SW480 (cell line): ENCODE data around the gene RPL27A.

Experiments used
- DNase-seq: peaks from one replicate; pipeline ENCODE4 v3.0.0-alpha.2; 2016; ENCODE audit warnings: low spot score

RPL27A gene

DNA sequence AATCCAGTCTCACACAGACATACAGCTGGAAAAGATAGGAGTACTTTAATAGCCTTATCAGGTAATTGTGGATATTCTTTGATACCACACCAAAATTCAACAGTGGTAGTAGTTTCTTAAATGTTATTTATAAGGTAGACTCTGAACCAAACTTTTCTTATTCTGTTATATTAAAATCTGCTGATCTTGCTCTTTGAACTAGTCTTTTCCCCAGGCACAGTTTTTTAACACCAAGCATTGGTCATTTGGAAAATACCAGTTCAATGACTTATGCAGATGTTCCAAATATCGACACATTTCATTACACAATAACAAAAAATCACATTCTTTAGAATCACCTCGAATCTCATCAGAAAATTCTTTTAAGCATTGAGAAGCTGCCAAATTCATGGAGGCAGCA lies 7.7 kb upstream of the RPL27A start:
- no peak for DNase-seq

DNA sequence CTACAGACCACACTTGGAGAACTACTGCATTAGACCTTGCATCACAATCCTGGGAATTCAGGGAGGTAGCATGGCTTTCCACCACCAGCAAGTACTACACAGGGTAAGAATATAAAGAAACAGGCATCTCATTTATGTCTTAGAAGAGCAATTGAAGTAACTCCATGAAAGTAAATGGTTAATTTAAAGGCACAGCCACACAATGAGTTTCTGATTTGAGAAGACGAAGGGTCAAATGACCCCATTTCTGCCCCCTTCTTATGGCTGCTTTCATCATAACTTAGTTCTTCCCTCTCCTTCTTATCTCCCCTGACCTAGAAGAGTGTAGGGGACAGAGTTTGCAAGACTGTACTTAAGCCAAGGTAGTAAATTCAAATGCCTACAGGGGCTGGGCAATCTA lies 6.1 kb upstream of the RPL27A start:
- no peak for DNase-seq

DNA sequence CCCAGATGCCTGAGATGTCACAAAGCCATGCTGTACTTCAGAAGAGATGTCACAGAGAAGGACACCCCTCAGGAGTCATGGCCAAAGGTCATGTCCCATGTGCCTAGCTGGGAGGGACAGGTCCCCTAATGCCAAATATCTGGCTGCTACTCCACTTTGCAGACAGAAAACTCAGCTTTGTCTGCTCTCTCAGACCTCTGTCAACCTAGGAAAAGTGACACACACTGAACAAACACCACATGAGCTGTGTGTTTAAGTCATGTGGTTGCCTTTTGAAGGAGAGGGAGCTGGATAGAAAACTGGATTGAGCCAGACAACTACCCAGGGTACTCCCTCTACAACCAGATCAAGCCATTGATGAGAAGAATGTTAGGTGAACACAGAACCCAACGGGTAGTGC lies 3.6 kb upstream of the RPL27A start:
- no peak for DNase-seq

DNA sequence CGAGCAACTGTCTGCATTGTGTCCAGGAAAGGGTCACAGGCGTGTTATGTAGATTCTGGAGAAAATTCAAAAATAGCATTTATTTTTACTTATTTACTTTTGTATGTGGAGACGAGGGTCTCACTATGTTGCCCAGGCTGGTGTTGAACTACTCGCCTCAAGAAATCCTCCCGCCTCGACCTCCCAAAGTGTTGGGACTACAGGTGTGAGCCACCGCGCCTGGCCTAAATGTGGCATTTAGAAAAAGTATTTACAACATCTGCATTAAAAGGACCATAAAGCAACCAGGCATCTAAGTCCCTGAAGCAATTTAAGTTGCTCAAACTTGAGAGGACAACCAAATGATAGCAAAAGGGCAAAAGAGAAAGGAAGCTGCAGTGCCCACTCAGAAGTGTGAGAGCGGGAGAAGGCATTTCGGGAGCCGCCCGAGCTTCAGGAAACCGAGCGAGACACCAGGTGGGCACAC lies 722 bp upstream of the RPL27A start:
- DNase-seq, result no peak

DNA sequence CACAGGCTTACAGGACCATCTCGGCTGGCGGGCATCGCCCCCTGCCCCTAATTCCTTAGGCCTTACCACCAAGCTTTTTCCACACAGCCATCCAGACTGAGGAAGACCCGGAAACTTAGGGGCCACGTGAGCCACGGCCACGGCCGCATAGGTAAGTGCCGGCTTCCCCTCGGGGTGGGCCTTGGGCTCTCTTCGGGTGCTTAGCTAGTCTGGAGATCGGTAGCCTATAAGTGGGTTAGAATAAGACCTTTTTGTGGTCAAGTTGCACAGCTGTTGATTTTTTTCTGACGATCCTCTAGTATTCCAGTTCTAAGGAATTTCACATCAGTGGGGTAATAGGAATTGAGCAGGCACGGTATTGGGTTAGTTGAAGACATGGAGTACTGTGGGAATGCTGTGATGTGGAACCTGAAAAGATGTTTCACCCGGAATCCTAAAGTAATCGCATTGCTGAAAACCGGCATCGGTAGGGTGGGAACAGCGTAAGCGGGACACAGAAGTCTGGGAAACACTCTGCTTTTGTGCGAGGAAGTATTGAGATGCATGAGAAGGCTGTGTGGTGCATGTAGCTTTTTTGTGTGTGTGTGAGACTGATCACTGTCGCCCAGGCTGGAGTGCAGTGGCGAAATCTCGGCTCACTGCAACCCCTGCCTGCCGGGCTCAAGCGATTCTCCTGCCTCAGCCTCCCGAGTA lies 669 bp downstream of the RPL27A start:
- DNase-seq, result peak; percentile 28

DNA sequence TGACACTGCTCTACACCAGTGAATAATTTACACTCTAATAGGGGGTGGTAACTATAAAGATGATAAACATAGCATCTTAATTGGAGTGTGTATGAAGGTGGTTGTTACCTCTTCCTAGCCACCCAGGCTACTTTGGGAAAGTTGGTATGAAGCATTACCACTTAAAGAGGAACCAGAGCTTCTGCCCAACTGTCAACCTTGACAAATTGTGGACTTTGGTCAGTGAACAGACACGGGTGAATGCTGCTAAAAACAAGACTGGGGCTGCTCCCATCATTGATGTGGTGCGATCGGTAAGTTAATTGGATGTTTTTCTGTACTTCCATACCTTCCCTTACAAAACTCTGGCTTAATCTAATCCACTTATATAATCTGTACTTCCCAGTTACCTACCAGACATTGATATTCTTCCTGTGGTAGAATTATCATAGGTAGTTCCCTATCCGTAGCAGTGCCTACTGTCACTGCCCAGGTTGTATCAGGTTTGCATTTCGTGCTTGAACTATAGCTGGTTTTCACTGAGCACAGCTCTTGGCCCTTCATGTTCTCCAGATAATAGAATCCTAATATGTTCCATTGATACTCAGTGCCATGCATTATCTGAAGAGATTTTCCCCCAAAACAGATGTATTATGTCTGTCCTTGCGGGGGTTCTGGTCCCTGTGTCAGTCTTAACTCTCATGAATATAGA lies 2.2 kb downstream of the RPL27A start:
- DNase-seq, result no peak

DNA sequence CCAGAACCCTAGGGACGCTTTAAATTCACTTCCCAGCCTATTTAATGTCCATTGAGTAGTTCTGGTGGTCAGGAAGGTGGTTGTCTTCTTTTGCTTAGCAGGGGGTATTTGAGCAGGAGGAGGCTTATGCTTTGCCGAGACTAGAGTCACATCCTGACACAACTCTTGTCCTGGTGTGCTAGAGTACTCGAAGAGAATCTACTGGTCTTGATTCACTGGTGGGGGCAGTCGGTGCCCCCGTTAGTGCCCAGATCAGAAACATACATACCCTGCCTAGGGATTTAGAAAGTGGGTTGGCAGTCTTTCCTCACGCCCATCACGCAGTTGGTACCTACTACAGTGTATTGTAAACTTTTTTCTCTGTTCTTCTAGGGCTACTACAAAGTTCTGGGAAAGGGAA lies 2.7 kb downstream of the RPL27A start:
- no peak for DNase-seq

DNA sequence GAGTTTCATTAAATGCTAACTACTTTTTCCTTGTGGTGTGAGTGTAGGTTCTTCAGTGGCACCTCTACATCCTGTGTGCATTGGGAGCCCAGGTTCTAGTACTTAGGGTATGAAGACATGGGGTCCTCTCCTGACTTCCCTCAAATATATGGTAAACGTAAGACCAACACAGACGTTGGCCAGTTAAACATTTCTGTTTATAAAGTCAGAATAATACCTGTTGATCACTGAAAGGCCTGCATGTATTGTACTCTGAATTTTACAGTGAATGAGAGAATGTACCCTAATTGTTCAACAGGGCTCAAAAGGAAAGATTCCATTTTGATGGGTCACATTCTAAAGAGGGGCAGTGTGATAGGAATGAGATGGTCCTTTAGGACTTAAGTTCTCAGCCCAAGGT lies 3.2 kb downstream of the RPL27A start:
- DNase-seq, result no peak

DNA sequence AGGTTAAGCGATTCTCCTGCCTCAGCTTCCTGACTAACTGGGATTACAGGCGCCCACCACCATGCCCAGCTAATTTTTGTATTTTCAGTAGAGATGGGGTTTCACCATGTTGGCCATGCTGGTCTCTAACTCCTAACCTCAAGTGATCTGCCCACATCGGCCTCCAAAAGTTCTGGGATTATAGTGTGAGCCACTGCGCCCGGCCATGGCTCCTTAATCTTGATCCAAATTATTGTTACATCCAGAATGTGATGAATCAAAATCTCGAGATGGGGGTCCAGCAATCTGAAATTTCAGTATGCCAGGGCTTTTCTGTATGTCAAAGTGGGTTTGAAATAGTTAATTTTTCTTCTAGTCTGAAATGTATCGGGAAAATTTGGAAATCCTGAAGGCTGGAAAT lies 3.7 kb downstream of the RPL27A start:
- DNase-seq, result no peak

DNA sequence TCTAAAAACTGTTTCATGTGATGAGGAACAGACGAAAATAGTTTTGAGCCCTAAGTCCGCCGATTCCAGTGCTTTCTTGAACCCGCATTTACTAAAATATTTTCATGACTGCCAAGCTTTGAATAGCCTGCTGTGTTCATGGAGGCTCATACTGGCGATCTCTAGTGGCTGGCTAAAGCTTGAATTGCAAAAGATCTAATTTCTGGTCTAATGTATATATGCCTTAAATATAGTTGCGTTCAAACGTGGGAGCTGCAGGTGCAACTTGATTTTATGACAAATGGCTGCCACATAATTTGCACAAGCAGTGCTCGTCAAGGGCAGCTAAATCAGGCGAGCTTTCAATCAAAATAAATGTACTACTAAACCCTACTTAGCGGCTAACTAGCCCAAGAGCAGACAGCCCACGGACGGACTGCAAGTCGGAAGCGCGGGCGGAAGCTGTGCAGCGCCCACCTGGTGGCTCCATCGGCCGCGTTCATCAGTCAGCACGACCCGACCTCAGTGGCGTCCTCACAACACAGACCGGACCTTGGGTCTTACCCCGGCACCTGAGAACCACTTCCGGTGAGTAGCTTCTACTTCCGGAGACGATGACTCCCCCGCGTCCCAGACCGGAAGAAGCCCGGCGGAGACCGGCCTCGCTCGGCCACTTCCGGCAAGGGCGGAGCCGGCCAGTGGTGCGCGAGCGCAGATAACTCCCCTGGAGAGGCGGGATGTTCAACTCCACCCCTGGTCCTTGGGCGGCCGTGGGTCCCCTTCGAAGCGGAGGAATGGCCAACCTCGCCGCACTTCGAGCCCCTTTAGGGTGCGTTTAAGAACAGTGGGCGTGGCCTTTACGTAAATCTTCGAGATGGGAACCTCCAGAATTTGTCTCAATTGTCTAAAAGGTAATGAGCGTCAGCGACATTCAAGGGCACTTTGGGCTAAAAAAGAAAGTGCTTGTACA lies 6.1 kb downstream of the RPL27A start:
- peak; percentile 98 for DNase-seq

DNA sequence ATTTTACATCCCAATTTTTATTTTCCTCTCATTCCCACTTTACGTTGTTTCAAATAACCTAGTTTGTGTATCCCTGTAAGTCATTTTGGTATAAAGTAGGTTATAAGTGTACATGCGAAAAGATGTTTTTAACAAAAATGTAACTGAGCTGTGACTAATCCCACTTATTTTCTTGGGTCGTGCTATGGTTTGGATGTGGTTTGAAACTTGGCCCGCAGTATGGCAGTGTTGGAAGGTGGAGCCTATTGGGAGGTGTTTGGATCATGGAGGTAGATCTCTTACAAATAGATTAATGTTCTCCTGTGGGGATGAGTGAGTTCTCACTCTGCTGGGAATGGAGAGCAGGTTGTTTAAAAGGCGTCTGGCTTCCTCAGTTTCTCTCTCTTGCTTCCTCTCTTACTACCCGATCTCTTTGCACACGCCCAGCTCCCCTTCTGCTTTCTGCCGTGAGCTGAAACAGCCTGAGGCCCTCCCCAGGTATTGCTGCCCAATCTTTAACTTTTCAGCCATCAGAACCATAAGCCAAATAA lies 7.2 kb downstream of the RPL27A start:
- DNase-seq, result no peak

DNA sequence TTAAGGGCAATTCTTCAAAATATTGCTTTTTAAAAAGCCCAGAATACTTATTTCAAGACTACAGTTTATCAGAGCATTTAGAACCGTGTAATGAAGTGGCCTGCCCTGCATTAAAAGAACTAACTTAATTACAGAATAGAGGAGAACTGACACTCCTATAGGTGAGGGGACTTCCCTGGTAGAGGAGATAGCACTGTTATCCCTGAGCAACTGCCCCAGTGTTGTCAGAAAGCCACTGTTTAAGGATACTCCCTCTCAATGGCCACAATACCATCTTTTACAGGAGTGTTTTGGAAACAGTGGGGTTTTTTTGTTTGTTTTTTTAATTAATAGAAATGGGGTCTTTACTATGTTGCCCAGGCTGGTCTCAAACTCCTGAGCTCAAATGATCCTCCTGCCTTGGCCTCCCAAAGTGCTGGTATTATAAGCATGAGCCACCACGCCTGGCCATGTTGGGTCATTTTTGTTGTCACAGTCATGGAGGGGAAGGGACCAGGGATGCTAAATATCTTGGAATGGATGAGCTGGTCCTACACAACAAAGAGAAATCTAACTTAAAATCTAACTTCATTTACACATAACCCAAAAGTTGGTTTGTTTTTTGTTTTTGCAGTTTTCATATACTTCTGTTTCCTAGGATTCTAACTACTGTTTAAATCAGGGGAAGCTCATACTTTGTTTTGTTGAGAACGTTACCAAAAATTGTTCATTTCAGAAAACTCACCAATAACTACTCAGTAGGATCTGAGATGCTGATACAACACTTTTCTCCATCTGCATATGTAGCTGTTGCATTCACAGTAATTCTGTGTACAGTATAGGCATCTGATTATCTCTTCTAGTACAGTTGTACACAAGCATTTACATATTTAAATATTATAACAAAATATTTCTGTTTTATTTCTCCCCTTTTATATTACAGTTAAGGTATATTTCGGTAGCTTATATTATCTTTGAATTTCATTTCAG lies 8.1 kb downstream of the RPL27A start:
- no peak for DNase-seq

DNA sequence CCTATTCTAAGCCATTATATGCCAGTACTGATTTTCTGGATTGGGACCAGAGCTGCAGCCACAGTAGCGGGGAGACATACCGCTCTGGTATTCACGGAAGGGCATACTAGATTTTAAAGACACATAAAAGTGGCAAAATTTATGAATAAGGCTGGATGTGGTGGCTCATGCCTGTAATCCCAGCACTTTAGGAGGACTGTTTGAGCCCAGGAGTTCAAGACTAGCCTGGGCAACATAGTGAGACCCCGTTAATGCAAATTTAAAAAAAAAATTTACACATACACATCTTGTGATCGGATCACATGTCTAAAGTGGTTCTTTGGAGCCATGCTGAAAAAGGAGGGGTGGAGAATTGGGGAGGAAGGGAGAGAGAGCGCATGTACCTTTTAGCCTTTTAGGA lies 9.0 kb downstream of the RPL27A start:
- DNase-seq, result no peak

DNA sequence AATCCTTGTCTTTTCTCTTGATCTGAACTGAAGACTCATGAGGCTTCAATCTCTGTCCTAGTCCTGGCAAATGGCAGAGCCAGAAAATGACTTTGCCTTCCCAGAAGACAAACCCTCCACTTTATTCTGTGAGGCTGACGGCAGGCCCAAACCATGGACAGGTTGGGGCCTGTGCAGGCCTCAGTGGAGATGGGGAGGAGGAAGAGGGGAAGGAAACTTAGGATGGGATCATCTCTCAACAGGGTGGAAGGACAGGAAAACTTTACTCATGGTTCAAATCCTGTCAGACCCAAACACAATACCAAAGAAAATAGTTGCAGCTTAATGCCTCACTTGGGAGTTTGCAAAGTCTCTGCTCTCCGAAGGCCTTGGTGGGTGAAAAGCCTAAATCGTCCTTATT lies 9.8 kb downstream of the RPL27A start:
- DNase-seq, result no peak

DNA sequence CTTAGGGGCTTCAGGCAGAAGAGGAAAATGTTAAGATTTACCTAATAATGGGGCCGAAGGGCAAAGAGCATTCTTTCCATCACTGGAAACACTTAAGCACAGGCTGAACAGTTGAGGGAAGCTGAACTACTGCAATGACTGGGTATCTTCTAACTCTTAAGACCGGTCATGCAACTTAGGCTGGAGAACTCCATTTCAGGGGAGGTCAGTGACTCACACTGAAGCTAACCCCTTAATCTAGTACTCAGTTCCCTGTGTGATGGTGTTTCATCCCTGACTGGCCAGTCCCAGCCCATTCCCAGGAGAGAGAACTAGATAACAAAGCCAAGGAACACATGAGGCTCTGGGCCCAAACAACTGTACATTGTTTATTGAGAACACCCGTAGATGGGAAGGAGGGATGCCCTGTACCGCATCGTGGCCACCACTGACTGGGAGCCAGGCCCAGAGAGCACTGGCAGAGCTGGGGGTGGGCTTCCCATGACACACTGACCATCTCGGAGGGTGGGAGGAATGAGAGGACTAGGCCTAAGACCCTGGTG lies 10.5 kb downstream of the RPL27A start:
- DNase-seq, result no peak

DNA sequence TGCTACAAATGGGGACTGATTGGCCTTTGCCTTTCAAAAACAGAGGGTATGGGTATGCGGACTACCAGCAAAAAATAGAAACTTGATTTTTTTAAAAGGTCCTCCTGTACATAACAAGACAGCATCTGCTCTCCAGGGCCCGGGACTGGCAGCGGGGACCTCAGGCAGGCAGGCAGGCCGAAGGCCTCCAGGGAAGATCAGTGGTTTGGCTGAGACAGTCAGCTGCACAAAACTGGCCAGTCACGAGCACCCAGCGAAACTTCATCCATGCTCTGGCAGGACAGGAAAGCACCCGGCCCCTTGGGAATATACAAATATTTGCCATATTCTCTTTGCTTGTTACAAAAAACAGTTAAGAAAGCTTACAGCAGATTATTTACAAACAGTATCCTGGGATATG lies 11.0 kb downstream of the RPL27A start:
- DNase-seq, result no peak

DNA sequence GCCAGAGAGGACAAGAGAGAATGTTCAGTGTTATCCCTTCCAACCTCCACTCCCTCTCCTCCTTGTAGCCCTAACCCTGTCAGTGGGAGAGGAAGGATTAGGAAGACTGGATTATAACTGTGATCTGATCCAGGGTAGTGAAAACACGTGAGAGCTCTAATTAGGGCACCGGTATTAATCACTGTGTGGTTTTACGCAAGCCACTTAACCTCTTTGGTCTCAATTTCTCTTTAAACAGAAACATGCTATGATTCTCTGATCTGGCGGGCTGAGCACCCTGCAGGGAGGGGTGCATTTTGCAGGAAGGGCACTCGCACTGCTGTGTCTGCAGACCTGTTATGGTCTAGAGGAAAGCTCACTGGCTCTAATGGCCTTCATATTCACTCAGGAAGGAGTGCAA lies 11.5 kb downstream of the RPL27A start:
- DNase-seq, result no peak

DNA sequence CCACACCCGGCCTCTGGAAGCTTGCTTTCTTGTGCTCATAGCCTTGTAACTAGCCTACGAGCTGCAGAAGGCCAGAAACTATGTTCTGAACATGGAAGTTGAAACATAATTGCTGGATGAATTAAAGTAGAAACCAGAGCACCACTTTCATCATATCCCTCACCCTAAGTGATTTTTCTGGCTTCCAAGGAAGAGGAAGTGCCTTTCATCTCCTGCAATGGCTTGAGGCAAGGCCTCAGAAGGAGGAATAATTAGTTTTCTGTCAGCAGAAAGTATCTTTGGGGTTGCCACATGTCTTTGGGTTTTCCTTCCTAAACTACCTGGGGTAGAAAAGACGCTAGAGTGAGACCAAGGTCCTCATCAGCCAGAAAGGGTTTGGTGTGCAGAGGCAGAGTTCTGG lies 14.5 kb downstream of the RPL27A start:
- no peak for DNase-seq

DNA sequence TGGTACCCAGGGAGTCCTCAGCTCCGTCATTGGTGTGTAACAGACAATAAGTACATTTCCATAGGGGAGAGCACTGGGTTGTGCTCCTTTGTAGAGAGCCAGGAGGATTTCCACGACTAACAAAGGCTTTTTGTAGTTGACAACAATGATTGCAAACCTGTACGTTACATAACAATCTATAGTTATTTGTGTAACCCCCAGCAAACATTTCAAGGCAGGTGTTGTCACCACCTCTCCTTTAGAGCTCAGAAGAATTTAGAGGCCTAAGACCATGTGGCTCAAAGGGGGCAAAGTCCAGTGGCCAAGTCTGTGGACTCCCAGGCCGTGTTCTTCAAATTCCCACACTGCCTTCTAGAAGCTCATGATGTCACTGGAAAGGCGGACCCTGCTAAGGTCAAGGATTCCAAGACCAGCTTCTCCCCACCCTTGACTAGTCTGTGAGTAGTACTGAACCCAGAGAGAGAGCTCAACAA lies 15.8 kb downstream of the RPL27A start:
- no peak for DNase-seq

DNA sequence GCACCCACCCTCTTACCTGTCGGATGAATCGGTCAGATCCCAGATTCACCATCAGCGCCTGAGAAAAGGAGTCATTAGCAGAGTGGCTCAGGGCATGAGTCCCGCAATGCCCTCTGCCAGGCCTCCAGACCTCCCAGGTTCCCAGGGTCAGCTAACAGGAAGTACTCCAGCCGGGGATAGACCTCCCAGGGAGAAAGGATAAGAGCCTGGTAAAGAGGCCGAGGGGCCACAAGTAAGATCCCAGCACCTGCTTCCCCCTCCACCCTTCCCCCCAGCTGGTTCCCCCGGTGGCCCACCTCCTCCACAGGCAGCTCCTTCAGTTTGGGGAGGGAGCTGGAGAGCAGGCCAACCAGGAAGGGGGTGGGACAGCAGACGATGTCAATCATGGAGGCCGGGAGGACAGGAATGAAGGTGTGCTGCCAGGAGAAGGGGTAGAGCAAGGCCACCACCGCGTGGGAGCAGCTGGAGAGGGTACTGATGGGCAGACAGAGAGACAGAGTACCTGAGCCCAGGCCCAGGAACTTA lies 16.4 kb downstream of the RPL27A start:
- DNase-seq, result no peak

DNA sequence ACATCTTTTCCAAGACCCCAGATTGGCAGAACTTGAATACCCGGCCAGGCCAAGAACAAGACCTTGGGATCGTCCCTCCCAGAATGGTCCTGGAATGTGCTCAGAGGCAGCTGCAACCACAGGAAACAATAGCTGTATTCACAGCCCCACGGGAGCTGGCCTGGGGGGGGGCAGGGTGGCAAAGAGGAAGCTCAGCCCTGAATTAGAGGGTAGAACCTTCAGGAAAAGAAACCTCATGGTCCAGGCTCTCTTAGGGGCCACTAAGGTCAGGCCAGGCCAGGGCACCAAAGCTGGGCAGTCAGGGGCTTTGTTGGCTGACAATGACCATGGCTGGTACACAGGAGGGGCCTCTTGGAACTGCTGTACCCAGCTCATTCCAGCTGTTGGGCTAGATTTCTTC lies 17.3 kb downstream of the RPL27A start:
- peak; percentile 85 for DNase-seq
